Measurements from ENCODE around the gene TKT.

Gene TKT

GRCh38 chr3:53293867-53294266 is 38.0 kb upstream of the TKT start:
- H3K27ac ChIP-seq: no peak overlapping the region
- TF ChIP-seq CTCF (conservative IDR thresholded peaks at IDR 0.05): no peak

DNA sequence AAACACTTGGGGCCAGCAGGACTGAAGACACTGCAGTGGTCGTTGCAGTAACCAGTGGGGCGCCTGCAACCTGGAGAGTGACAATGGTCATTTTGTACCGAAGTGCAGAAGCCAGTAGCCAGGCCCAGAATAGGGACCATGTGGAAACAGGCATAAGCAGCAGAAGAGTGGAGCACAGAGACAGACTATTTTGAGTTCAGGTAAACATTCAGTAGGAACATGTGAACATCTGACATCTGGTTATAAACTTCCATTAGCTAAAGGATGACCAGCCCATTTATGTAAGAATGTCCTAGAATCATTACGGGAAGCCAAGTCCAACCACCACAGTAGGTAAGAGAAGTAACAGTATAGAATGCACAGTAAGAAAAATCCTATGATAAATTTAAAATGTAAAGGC is 32.4 kb upstream of the TKT start:
- no peak overlapping the region for H3K27ac ChIP-seq
- no peak for TF ChIP-seq CTCF (conservative IDR thresholded peaks at IDR 0.05)

DNA sequence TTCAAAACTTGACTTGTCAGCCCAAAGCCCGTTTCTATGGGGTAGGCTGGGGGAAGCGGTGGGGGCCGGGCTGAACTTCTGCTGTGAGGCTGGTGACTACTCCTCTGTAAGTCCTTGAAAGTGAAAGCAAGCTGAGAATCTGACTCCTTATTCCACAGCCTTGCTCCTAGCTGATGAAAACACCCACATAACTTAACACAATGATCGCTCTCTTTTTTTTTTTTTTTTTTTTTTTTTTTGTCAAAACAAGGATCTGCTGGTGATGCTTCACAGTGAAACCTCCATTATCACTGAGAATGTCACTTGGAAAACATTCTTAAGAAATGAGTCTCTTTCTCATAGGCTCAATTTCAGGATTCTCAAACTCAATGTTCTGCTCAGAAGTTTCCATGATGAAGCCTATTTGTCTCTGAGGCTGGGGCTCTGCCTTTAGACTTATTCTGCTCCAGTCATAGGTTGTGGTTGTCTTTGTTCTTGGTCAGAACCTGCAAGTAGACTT is 31.4 kb upstream of the TKT start:
- no peak overlapping the region for H3K27ac ChIP-seq
- TF ChIP-seq CTCF (conservative IDR thresholded peaks at IDR 0.05): no peak

DNA sequence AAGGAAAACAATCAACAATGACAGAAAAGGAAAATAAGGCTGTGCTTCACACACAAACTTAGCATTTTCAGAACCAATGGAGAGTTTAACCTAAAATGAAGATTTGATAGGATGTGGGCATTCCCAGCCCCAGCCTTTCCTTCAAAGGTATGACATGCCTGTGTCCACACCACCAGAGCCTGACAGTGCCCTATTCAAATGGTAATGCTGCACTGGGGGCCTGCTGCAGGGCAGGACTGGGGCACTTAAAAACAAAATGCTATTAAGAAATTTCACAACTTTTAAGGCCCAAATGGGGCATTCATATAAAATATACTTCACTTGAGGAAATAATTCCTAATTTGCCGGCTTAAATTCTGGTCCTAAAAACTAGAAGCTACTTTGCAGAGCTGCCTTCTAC is 30.9 kb upstream of the TKT start:
- TF ChIP-seq CTCF (conservative IDR thresholded peaks at IDR 0.05): no peak
- H3K27ac ChIP-seq: no peak overlapping the region

GRCh38 chr3:53282581-53282980 is 26.8 kb upstream of the TKT start:
- no peak for TF ChIP-seq CTCF (conservative IDR thresholded peaks at IDR 0.05)
- H3K27ac ChIP-seq: no peak overlapping the region

DNA sequence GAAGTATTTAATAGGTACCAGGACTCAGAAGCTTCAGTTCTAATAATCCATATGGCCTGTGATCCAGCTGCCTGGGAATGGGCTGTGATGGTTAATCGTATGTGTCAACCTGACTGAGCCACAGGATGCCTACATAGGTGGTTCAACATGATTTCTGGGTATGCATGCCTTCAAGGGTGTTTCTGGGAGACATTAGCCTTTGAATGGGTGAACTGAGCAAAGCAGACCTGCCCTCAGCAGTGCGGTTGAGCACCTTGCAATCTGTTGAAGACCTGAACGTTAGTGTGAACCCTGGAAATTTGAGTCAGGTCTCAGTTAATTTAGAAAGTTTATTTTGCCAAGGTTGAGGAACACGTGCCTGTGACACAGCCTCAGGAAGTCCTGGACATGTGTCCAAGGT is 22.8 kb upstream of the TKT start:
- H3K27ac ChIP-seq: no peak overlapping the region
- TF ChIP-seq CTCF (conservative IDR thresholded peaks at IDR 0.05): no peak

- TF ChIP-seq CTCF (conservative IDR thresholded peaks at IDR 0.05): no peak
- H3K27ac ChIP-seq: no peak overlapping the region
These were observed 19.2 kb upstream of the TKT start for GRCh38 chr3:53274938-53275605.

All from VCaP (cell line).